HL-60 (cell line): ENCODE results near the gene AMER2.

Experiments used
- DNase-seq, 2 experiments: peaks; one replicate each; pipeline ENCODE4 v3.0.0-alpha.2; 2010 to 2020; ENCODE audit warnings: low read depth in 1 of 2, low spot score in 1 of 2
- H3K27ac ChIP-seq: fragments of 250-450 bp; sonication (Bioruptor Pico); replicated peaks from 2 replicates; pipeline ENCODE4 v1.5.1; 2020; ENCODE audit warnings: mild to moderate bottlenecking, moderate library complexity
- H3K27me3 ChIP-seq: fragments of 250-450 bp; sonication (Bioruptor Pico); 2 replicates; pipeline ENCODE4 v1.5.1; 2021; ENCODE audit warnings: mild to moderate bottlenecking, moderate library complexity; ENCODE audit not compliant: insufficient read depth, poor library complexity, severe bottlenecking
- H3K4me3 ChIP-seq: replicated peaks from 2 replicates; pipeline ENCODE4 v1.5.1; 2011; ENCODE audit warnings: mild to moderate bottlenecking, control low read depth, low read length; ENCODE audit not compliant: insufficient read depth
- CTCF ChIP-seq: IDR thresholded peaks from one replicate; pipeline ENCODE4 v1.5.1; 2011; ENCODE audit warnings: low read length, control low read depth, inconsistent platforms; ENCODE audit not compliant: insufficient read depth
- GABPA ChIP-seq: IDR thresholded peaks from 2 replicates; pipeline ENCODE4 v1.6.1; 2012; ENCODE audit warnings: low read depth
- POLR2AphosphoS5 ChIP-seq: IDR thresholded peaks from 2 replicates; pipeline ENCODE4 v1.6.1; 2012; ENCODE audit warnings: low read depth
- REST ChIP-seq: IDR thresholded peaks from 2 replicates; pipeline ENCODE4 v1.6.1; 2012; ENCODE audit warnings: low read depth; ENCODE audit not compliant: insufficient replicate concordance
- SPI1 ChIP-seq: IDR thresholded peaks from 2 replicates; pipeline ENCODE4 v1.6.1; 2012; ENCODE audit warnings: low read depth, mild to moderate bottlenecking, borderline replicate concordance

Gene AMER2

GRCh38 chr13:25210842-25211569 lies 38.9 kb upstream of the AMER2 start:
- H3K4me3 ChIP-seq: no peak overlapping the region
- DNase-seq: no peak
- H3K27ac ChIP-seq: no peak overlapping the region
- TF ChIP-seq POLR2AphosphoS5 (no peak), CTCF (no peak), SPI1 (no peak), REST (no peak), GABPA (no peak)
- peaks cover 3% of the 10 kb centered on the region for H3K27me3 ChIP-seq

- Histone ChIP-seq H3K27ac (no peak overlapping the region), H3K4me3 (no peak overlapping the region), H3K27me3 (peaks cover 3% of the 10 kb centered on the region)
- no peak for DNase-seq
- TF ChIP-seq CTCF (no peak), GABPA (no peak), SPI1 (no peak), POLR2AphosphoS5 (no peak), REST (no peak)
These were observed 35.3 kb upstream of the AMER2 start for GRCh38 chr13:25207291-25207810.

GRCh38 chr13:25204863-25205262 lies 32.8 kb upstream of the AMER2 start:
- Histone ChIP-seq H3K4me3 (no peak overlapping the region), H3K27ac (no peak overlapping the region), H3K27me3 (no peaks in the 10 kb centered on the region)
- DNase-seq: no peak
- TF ChIP-seq POLR2AphosphoS5 (no peak), GABPA (no peak), CTCF (no peak), SPI1 (no peak), REST (no peak)
